ENCODE measurements around the gene AFF3. TPM values are rescaled to one million over a fixed set of nuclear protein-coding genes. Genes with fewer than 3 reads are reported as not detected.

Gene AFF3
- total and polyA plus RNA-seq, 3 experiments from 2014 or later: 0.48 to 1.3 (median 0.53) TPM

DNA sequence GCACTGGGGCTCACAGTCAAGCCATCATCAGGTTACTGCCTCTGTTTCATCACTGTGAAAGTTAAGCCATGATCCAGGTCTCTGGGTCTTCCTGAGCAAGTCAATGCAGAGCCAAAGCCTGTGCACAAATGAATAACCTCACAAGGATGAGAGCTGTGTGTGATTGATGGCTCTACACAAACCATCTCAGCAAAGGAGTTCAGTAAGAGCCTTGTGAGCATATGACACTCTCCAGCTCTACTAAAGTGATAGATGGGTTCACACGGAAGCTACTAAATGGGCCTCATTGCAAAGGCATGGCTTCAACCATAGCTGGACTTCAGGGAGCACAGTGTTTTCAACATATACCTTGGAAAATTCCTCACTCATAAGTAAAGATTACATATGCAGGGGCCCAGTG lies 101.5 kb downstream of the AFF3 start:
- no peak overlapping the region for H3K27ac ChIP-seq (ENCODE audit: low read depth, low read length)
- Mint-ChIP-seq H3K4me1 (no peaks in the 10 kb centered on the region), H3K36me3 (no peaks in the 10 kb centered on the region), H3K27ac (no peak overlapping the region), H3K9me3 (no peaks in the 10 kb centered on the region), H3K27me3 (peaks cover 0 to 2% of the 10 kb centered on the region in 2 donors), H3K4me3 (no peak overlapping the region)
- H3K27me3 ChIP-seq (ENCODE audit: insufficient read depth, low read length, poor library complexity, severe bottlenecking): no peaks in the 10 kb centered on the region
- ChIA-PET CTCF (no interaction called here), POLR2A (no interaction called here)
- H3K36me3 ChIP-seq (ENCODE audit: insufficient read depth, low read length): no peaks in the 10 kb centered on the region
- no peaks in the 10 kb centered on the region for H3K4me1 ChIP-seq (ENCODE audit: insufficient read depth, low read length)
- H3K9me3 ChIP-seq (ENCODE audit: low read length): no peaks in the 10 kb centered on the region
- no peak overlapping the region for H3K4me3 ChIP-seq (ENCODE audit: low read length)
- no peak for DNase-seq

DNA sequence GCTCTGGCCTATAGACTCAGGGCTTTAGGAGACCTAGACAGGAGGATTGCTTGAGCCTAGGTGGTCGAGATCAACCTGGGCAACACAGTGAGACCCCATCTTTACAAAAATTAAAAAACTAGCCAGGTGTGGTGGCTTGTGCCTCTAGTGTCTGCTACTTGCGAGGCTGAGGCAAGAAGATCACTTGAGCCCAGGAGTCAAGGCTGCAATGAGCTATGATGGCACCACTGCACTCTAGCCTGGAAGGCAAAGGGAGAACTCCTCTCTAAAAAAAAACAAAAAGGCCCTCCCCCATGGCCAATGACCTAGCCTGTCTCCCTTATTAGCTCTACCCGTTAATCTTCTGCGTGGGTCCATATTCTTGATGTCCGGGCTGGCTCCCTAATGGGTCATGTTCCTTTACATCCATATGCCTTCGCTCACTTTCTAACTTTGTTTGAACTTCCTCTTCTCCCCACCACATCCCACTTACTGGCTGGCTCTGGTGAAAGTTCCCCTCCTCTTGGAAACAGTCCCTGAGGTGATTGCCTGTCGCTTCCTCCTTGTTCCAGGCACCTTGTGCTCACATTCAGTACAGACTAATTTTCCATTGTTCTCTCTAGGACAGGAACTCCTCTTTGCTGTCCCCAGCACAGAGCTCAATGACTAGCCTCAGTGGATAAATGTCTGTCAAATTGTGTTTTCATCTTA lies 103.0 kb downstream of the AFF3 start:
- no peaks in the 10 kb centered on the region for H3K4me1 ChIP-seq (ENCODE audit: insufficient read depth, low read length)
- Mint-ChIP-seq H3K27me3 (peaks cover 0 to 2% of the 10 kb centered on the region in 2 donors), H3K27ac (no peak overlapping the region), H3K9me3 (no peaks in the 10 kb centered on the region), H3K36me3 (no peaks in the 10 kb centered on the region), H3K4me3 (no peak overlapping the region), H3K4me1 (no peaks in the 10 kb centered on the region)
- H3K9me3 ChIP-seq (ENCODE audit: low read length): no peaks in the 10 kb centered on the region
- H3K27ac ChIP-seq (ENCODE audit: low read depth, low read length): no peak overlapping the region
- ChIA-PET CTCF (no interaction called here), POLR2A (no interaction called here)
- H3K27me3 ChIP-seq (ENCODE audit: insufficient read depth, low read length, poor library complexity, severe bottlenecking): no peaks in the 10 kb centered on the region
- H3K36me3 ChIP-seq (ENCODE audit: insufficient read depth, low read length): no peaks in the 10 kb centered on the region
- no peak for DNase-seq
- no peak overlapping the region for H3K4me3 ChIP-seq (ENCODE audit: low read length)

DNA sequence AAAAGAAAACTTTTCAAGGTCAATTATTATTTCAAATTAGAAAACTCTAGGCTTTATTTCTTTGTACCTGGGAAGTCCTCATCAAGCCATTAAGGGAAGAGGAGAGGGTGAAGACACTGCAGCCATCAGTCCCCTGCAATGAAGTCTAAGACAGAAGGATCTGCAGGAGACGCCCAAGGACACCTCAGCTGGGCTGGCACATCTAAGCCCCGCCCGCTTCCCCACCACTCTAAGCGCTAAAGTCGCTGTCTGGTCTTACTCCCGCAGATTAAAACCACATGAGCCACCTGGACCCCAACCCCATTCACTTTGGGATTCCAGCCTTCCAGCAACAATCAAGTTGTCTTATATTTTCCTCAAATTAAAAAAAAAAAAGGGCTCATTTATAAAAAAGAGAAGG lies 104.4 kb downstream of the AFF3 start:
- no peak overlapping the region for H3K4me3 Mint-ChIP-seq
- Histone ChIP-seq H3K4me1 (ENCODE audit: insufficient read depth, low read length) (no peaks in the 10 kb centered on the region), H3K27me3 (ENCODE audit: insufficient read depth, low read length, poor library complexity, severe bottlenecking) (no peaks in the 10 kb centered on the region), H3K9me3 (ENCODE audit: low read length) (no peaks in the 10 kb centered on the region), H3K4me3 (ENCODE audit: low read length) (no peak overlapping the region), H3K27ac (ENCODE audit: low read depth, low read length) (no peak overlapping the region), H3K36me3 (ENCODE audit: insufficient read depth, low read length) (no peaks in the 10 kb centered on the region)
- no peak for DNase-seq
- ChIA-PET CTCF (no interaction called here), POLR2A (no interaction called here)
- no peaks in the 10 kb centered on the region for H3K9me3 Mint-ChIP-seq
- H3K27me3 Mint-ChIP-seq: peaks cover 0 to 2% of the 10 kb centered on the region in 2 donors
- no peaks in the 10 kb centered on the region for H3K36me3 Mint-ChIP-seq
- no peaks in the 10 kb centered on the region for H3K4me1 Mint-ChIP-seq
- H3K27ac Mint-ChIP-seq: no peak overlapping the region

DNA sequence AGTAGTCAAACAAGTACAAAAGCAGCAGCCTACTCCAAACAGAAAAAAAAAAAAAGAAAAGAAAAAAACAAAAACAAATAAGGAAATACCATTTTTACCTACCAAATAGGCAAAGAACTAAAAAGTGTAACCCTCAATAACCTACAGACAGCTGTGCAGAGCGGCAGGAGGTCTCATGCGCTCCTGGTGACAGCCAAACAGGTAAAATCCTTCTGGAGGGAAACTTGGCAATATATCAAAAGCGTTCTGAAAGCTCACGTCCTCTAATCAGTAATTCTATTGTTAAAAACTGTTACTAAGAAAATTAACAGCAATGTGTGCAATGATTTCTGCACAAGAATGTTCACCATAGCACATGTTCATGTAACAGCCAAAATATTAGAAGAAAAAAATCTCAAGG lies 105.6 kb downstream of the AFF3 start:
- H3K4me3 Mint-ChIP-seq: no peak overlapping the region
- Histone ChIP-seq H3K36me3 (ENCODE audit: insufficient read depth, low read length) (no peaks in the 10 kb centered on the region), H3K4me1 (ENCODE audit: insufficient read depth, low read length) (no peaks in the 10 kb centered on the region), H3K27me3 (ENCODE audit: insufficient read depth, low read length, poor library complexity, severe bottlenecking) (no peaks in the 10 kb centered on the region), H3K9me3 (ENCODE audit: low read length) (no peaks in the 10 kb centered on the region), H3K27ac (ENCODE audit: low read depth, low read length) (no peak overlapping the region), H3K4me3 (ENCODE audit: low read length) (no peak overlapping the region)
- H3K27me3 Mint-ChIP-seq: peaks cover 0 to 2% of the 10 kb centered on the region in 2 donors
- ChIA-PET POLR2A (no interaction called here), CTCF (no interaction called here)
- H3K9me3 Mint-ChIP-seq: no peaks in the 10 kb centered on the region
- no peak overlapping the region for H3K27ac Mint-ChIP-seq
- no peak for DNase-seq
- no peaks in the 10 kb centered on the region for H3K36me3 Mint-ChIP-seq
- H3K4me1 Mint-ChIP-seq: no peaks in the 10 kb centered on the region

DNA sequence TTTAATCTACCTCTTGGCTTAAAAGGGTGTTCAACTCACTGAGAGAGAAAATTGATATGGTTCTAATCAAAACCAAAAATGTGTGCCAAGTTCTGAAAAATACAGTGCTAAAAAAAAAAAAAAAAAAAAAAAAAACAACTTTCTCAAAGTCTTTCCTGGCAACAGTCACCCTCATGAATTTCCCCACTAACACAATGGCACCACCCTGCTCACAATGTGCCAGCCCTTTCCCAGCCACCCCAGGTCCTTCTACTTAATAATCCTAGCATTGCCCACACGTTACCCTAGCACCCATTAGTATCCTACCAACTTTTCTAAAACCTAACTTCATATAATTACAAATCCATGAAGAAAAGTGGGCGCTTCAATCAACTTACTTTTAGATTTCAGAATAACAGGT lies 106.4 kb downstream of the AFF3 start:
- POLR2A ChIA-PET: no interaction called here
- H3K9me3 ChIP-seq (ENCODE audit: low read length): no peaks in the 10 kb centered on the region
- DNase-seq: no peak
- Mint-ChIP-seq H3K27ac (no peak overlapping the region), H3K27me3 (peaks cover 0 to 2% of the 10 kb centered on the region in 2 donors), H3K4me3 (no peak overlapping the region), H3K4me1 (no peaks in the 10 kb centered on the region), H3K36me3 (no peaks in the 10 kb centered on the region), H3K9me3 (no peaks in the 10 kb centered on the region)
- no peaks in the 10 kb centered on the region for H3K27me3 ChIP-seq (ENCODE audit: insufficient read depth, low read length, poor library complexity, severe bottlenecking)
- no peaks in the 10 kb centered on the region for H3K4me1 ChIP-seq (ENCODE audit: insufficient read depth, low read length)
- CTCF ChIA-PET: no interaction called here
- H3K27ac ChIP-seq (ENCODE audit: low read depth, low read length): no peak overlapping the region
- no peaks in the 10 kb centered on the region for H3K36me3 ChIP-seq (ENCODE audit: insufficient read depth, low read length)
- H3K4me3 ChIP-seq (ENCODE audit: low read length): no peak overlapping the region

DNA sequence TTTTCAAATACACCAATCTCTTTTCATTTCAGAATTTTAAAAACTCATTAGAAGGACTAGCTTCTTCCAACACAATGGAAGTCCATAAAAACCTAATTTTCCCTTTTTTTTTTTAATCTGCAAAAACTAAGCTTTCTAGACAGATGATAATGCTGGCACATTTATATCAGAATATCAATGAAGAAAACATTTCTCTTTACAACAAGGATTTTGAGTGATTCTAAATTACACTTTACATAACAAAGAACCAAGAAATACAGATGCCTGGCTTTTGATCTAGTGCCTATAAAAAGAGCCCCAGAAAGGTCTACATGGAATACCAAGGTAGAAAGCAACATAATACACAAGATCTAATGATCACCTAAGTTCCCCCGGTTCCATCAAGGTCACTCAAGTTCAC lies 108.0 kb downstream of the AFF3 start:
- no peaks in the 10 kb centered on the region for H3K9me3 ChIP-seq (ENCODE audit: low read length)
- H3K27me3 Mint-ChIP-seq: no peaks in the 10 kb centered on the region
- peaks cover 0 to 6% (median 0%) of the 10 kb centered on the region in 5 donors for H3K9me3 Mint-ChIP-seq
- no peak overlapping the region for H3K27ac Mint-ChIP-seq
- no peak overlapping the region for H3K4me3 ChIP-seq (ENCODE audit: low read length)
- H3K27ac ChIP-seq (ENCODE audit: low read depth, low read length): no peak overlapping the region
- H3K36me3 Mint-ChIP-seq: no peaks in the 10 kb centered on the region
- no peak for DNase-seq
- no peaks in the 10 kb centered on the region for H3K36me3 ChIP-seq (ENCODE audit: insufficient read depth, low read length)
- H3K4me1 Mint-ChIP-seq: no peaks in the 10 kb centered on the region
- no peak overlapping the region for H3K4me3 Mint-ChIP-seq
- ChIA-PET CTCF (no interaction called here), POLR2A (no interaction called here)
- no peaks in the 10 kb centered on the region for H3K27me3 ChIP-seq (ENCODE audit: insufficient read depth, low read length, poor library complexity, severe bottlenecking)
- no peaks in the 10 kb centered on the region for H3K4me1 ChIP-seq (ENCODE audit: insufficient read depth, low read length)

DNA sequence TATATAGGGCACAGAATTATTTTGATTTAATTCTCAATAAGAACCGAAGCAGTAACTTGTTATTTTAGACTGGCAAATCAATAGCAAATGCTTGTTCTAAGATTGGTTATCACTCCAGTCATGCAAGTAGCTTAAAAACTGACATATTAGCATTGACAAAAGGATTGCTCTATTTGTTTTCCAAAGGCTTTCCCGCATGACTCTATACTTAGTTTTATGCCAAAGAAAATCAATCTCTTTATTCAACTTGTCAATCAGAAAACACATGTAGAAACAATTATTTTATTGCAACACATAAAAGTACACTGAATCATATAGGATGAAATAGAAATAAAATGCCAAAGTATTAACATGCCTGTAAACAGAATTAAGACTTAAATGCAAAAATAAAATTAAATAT lies 108.4 kb downstream of the AFF3 start:
- H3K4me1 ChIP-seq (ENCODE audit: insufficient read depth, low read length): no peaks in the 10 kb centered on the region
- no peak for DNase-seq
- ChIA-PET CTCF (no interaction called here), POLR2A (no interaction called here)
- H3K4me3 ChIP-seq (ENCODE audit: low read length): no peak overlapping the region
- H3K9me3 Mint-ChIP-seq: peaks cover 0 to 6% (median 0%) of the 10 kb centered on the region in 5 donors
- H3K4me3 Mint-ChIP-seq: no peak overlapping the region
- H3K4me1 Mint-ChIP-seq: no peaks in the 10 kb centered on the region
- no peak overlapping the region for H3K27ac Mint-ChIP-seq
- no peaks in the 10 kb centered on the region for H3K36me3 ChIP-seq (ENCODE audit: insufficient read depth, low read length)
- no peaks in the 10 kb centered on the region for H3K27me3 ChIP-seq (ENCODE audit: insufficient read depth, low read length, poor library complexity, severe bottlenecking)
- no peaks in the 10 kb centered on the region for H3K27me3 Mint-ChIP-seq
- H3K9me3 ChIP-seq (ENCODE audit: low read length): no peaks in the 10 kb centered on the region
- H3K36me3 Mint-ChIP-seq: no peaks in the 10 kb centered on the region
- no peak overlapping the region for H3K27ac ChIP-seq (ENCODE audit: low read depth, low read length)

DNA sequence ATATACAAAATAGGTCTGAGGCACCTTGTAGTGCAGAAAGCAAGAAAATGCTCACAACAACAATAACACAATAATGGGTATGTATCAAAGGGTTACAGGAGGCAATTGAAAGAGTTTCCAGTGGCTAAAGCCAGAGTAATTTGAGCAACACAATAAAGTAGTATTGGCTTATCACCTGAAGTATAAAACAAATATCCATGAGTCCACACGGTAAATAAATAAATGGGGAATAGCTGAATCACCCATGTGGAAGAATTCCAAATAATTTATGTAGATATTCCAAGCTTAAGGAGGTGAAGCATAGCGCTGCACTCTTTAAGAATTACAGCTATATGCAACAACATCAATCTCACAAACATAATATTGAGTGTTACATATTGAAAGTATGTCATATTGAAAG lies 110.8 kb downstream of the AFF3 start:
- H3K27me3 Mint-ChIP-seq: no peaks in the 10 kb centered on the region
- no peak overlapping the region for H3K27ac Mint-ChIP-seq
- H3K9me3 Mint-ChIP-seq: peaks cover 0 to 6% (median 0%) of the 10 kb centered on the region in 5 donors
- POLR2A ChIA-PET: no interaction called here
- H3K36me3 Mint-ChIP-seq: no peaks in the 10 kb centered on the region
- no peaks in the 10 kb centered on the region for H3K4me1 Mint-ChIP-seq
- Histone ChIP-seq H3K4me1 (ENCODE audit: insufficient read depth, low read length) (no peaks in the 10 kb centered on the region), H3K27me3 (ENCODE audit: insufficient read depth, low read length, poor library complexity, severe bottlenecking) (no peaks in the 10 kb centered on the region), H3K4me3 (ENCODE audit: low read length) (no peak overlapping the region), H3K36me3 (ENCODE audit: insufficient read depth, low read length) (no peaks in the 10 kb centered on the region), H3K27ac (ENCODE audit: low read depth, low read length) (no peak overlapping the region), H3K9me3 (ENCODE audit: low read length) (no peaks in the 10 kb centered on the region)
- no peak overlapping the region for H3K4me3 Mint-ChIP-seq
- CTCF ChIA-PET: no interaction called here
- DNase-seq: no peak

DNA sequence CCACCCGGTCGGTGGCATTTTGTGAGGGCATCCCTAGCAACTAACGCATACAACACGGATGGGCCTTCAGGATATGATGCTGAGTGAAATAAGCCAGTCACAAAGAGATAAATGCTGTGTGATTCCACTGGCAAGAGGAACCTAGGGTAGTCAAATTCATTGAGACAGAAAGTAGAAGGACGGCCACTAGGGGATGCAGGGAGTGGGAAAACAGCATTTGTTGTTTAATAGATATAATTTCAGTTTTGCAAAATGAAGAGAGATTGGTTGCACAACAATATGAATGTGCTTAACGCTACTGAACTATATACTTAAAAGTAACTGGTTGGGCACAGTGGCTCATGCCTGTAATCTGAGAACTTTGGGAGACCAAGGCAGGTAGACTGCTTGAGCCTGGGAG lies 112.9 kb downstream of the AFF3 start:
- peaks cover 0 to 6% (median 0%) of the 10 kb centered on the region in 5 donors for H3K9me3 Mint-ChIP-seq
- Histone ChIP-seq H3K27me3 (ENCODE audit: insufficient read depth, low read length, poor library complexity, severe bottlenecking) (no peaks in the 10 kb centered on the region), H3K27ac (ENCODE audit: low read depth, low read length) (no peak overlapping the region), H3K4me1 (ENCODE audit: insufficient read depth, low read length) (no peaks in the 10 kb centered on the region), H3K36me3 (ENCODE audit: insufficient read depth, low read length) (no peaks in the 10 kb centered on the region), H3K9me3 (ENCODE audit: low read length) (no peaks in the 10 kb centered on the region), H3K4me3 (ENCODE audit: low read length) (no peak overlapping the region)
- no peaks in the 10 kb centered on the region for H3K27me3 Mint-ChIP-seq
- H3K27ac Mint-ChIP-seq: no peak overlapping the region
- no peaks in the 10 kb centered on the region for H3K36me3 Mint-ChIP-seq
- no peak overlapping the region for H3K4me3 Mint-ChIP-seq
- POLR2A ChIA-PET: no interaction called here
- CTCF ChIA-PET: no interaction called here
- H3K4me1 Mint-ChIP-seq: no peaks in the 10 kb centered on the region
- no peak for DNase-seq

Data from CD8-positive, alpha-beta memory T cell (primary cell).